Lower leg skin (tissue), 4 donors: ENCODE measurements around the gene TGFBI. TPM values are rescaled to one million over a fixed set of nuclear protein-coding genes. Genes with fewer than 3 reads are reported as not detected.

Source experiments
- DNase-seq, 2 donors: peaks; one replicate each; pipeline ENCODE4 v3.0.0-alpha.2; 2019; ENCODE audit warnings: low spot score in 2 of 2
- H3K4me3 ChIP-seq: fragments of 200-600 bp; sonication (generic); 2 replicates; pipeline ENCODE4 v1.5.1; 2017; ENCODE audit warnings: mild to moderate bottlenecking, low read depth; ENCODE audit not compliant: poor library complexity, severe bottlenecking
- CTCF ChIP-seq, 3 donors: fragments of 450-650 bp; IDR thresholded peaks; one replicate each; pipeline ENCODE4 v1.5.1; 2016; ENCODE audit warnings: antibody characterized with exemption in 3 of 3, mild to moderate bottlenecking in 3 of 3, moderate library complexity in 2 of 3
- POLR2A ChIP-seq, 2 donors: fragments of 450-650 bp; IDR thresholded peaks; one replicate each; pipeline ENCODE4 v1.6.1; 2016 to 2017; ENCODE audit warnings: antibody characterized with exemption in 2 of 2, mild to moderate bottlenecking in 1 of 2, moderate library complexity in 1 of 2
- WGBS, 2 donors: methylation state at CpG; one replicate each; pipeline ENCODE4 v1.1.5; 2018; 5-methylcytosine and 5-hydroxymethylcytosine counted together
- intact Hi-C: fragments of 100-400 bp; cut with DNase I; formaldehyde crosslinking; loops from one replicate; pipeline ENCODE4 v1.15.0; 2023; ENCODE audit warnings: low total_unique reads
- total RNA-seq, 4 donors: library from RNA; depleted of rRNA; stranded (reverse); fragments of >200 nt; gene quantifications; one replicate each; pipeline ENCODE4 v1.1.0, GENCODE V29; 2016

TGFBI gene
- 100 to 1,000 TPM; 312 to 829 (median 484) TPM for total RNA-seq

- no peak for TF ChIP-seq CTCF (IDR thresholded peaks at IDR 0.05)
- no peak for TF ChIP-seq POLR2A (IDR thresholded peaks at IDR 0.05)
- peak; percentile 71 to 93 for DNase-seq
- 8 to 10% methylated on average over 41 to 42 of the region's 68 CpGs for WGBS, 2 donors
- intact Hi-C loops, result no loop called here
- peak within 1 kb of the TSS; percentile 26 for H3K4me3 ChIP-seq
Observed at GRCh38 chr5:136028782-136029742, at the start of gene TGFBI. Gene TGFBI, plus strand, starts transcription at chr5:136028988. Its CDS starts 68 bp downstream, at chr5:136029056.

GRCh38 chr5:135978993-135979392 lies 49.8 kb upstream of the TGFBI start:
- TF ChIP-seq CTCF (IDR thresholded peaks at IDR 0.05), result no peak
- no peak for TF ChIP-seq POLR2A (IDR thresholded peaks at IDR 0.05)
- no peak overlapping the region for H3K4me3 ChIP-seq
- intact Hi-C loops, result no loop called here
- DNase-seq, result no peak
- WGBS, 2 donors, result 93% methylated on average over 2 of the region's 2 CpGs

- intact Hi-C loops, result no loop called here
- no peak overlapping the region for H3K4me3 ChIP-seq
- 35 to 63% methylated on average over 1 of the region's 1 CpG for WGBS, 2 donors
- no peak for TF ChIP-seq CTCF (IDR thresholded peaks at IDR 0.05)
- no peak for TF ChIP-seq POLR2A (IDR thresholded peaks at IDR 0.05)
- DNase-seq, result no peak
Observed at GRCh38 chr5:135979510-135979909, 49.3 kb upstream of the TGFBI start.

- 80 to 88% methylated on average over 1 of the region's 1 CpG for WGBS, 2 donors
- intact Hi-C loops, result no loop called here
- H3K4me3 ChIP-seq, result no peak overlapping the region
- DNase-seq, result no peak
- TF ChIP-seq POLR2A (IDR thresholded peaks at IDR 0.05) (no peak), CTCF (IDR thresholded peaks at IDR 0.05) (no peak)
Observed at GRCh38 chr5:135980620-135981019, 48.2 kb upstream of the TGFBI start.

- TF ChIP-seq CTCF (IDR thresholded peaks at IDR 0.05) (no peak), POLR2A (IDR thresholded peaks at IDR 0.05) (no peak)
- WGBS, 2 donors, result 71 to 75% methylated on average over 1 of the region's 1 CpG
- intact Hi-C loops, result no loop called here
- no peak overlapping the region for H3K4me3 ChIP-seq
- no peak for DNase-seq
Observed at GRCh38 chr5:135985951-135986350, 42.8 kb upstream of the TGFBI start.
